Kasumi-1 (cell line): ENCODE measurements around the gene LSP1.

Source experiments
- DNase-seq, 2 experiments: peaks; one replicate each; lab custom pipeline; 2025; lab: John Stamatoyannopoulos, UW

LSP1 gene

DNA sequence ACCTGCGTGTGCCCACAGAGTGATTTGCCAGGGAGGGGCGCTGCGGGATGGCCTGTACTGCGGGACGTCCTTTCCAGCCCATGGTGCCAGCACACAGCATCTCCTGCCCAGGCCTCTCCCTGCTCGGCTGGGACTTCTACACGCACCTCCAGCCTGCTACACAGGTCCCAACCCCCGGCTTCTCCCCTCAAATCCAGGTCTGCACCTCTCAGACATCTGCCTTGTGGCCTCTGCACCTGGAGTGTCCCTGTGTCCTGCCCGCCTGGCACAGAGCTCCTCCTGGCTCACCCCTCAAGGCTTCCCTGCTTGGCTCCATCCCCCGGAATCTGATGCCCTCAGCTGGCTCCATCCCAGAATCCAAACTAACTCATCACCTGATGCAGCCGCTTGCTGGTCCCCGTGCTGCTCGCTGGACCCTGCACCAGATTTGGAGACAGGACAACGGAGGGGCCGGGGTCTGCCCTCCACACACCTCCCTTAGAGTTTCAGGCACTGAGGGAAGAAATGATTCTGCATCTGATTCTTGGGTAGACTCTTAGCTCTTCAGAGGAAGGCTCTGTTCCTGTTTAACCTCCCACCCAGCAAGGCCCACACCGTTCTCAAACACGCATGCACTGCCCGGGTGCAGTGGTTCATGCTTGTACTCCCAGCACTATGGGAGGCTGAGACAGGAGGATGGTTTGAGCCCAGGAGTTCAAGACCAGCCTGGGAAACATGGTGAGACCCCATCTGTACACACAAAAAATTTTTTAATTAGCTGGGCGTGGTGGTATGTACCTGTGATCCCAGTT is 4.0 kb upstream of the LSP1 start:
- DNase-seq = no peak

DNA sequence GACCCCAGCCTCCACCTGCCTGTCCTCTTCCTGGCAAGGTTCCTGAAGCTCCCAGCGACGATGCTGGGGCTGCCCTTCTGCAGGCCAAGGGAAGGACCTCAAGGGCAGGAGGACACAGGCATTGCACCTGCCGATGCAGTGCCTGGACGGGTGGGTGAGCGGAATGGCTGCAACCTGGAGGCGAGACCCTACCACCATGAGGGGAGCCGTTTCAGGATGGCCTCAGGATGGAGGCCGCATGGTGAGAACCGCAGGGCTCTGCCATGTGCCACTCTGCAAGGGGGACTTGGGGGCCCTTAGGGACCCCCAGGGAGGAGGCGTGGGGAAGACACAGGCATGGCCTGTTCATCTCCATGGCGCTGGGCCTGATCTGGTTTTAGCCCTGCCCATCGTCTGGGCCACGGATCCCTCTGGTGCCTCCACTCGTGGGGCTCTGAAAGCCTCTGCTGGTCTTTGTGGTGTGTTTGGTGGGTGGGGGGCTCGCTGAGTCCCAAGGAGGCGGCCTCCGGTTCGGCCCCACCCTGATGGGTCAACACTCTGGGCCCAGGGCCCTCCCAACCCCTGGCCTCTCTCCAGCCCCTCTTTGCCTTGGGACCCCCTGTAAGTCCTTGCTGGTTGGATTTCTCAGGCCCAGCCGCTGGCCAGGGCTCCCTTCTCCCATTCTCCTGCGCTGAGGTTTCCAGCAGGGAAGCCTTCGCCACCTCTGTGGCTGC is 1.3 kb upstream of the LSP1 start:
- no peak for DNase-seq

GRCh38 chr11:1852271-1852876 is 510 bp upstream of the LSP1 start:
- no peak for DNase-seq

DNA sequence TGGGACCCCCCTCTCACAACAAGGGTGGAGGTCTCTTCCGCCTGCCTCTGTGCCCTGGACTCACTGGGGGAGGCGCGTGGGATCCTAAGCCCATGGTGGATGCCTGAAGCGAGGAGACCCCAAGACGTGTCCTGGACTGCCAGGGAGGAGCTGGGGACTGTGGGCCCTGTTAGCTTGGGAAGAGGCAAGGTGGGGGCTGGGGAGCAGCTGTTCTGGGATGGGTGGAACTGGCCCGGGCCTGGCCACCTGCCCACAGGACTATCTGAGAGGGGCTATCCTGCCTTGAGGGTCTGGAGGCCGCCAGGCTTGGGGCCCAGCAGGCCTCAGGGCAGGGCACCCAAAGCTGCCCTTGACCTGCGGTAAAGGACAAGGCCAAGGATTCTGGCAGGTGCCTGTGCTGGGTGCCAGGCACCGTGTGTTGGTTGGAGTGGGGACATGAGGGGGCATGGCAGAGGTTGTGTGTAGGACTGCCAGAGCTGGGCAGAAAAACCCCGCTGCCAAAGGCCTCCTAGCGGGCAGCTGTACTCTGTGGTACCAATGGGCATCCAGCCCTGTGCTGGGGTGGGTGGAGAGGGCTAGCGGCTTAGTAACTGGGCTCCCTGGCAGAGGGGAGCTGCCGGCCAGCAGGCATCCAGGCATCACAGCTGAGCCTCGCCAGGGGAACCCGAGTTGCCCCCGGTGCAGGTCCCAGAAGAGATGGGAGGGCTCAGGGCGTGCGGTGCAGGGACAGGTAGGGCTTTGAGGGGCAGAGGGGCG is 670 bp downstream of the LSP1 start:
- no peak for DNase-seq

DNA sequence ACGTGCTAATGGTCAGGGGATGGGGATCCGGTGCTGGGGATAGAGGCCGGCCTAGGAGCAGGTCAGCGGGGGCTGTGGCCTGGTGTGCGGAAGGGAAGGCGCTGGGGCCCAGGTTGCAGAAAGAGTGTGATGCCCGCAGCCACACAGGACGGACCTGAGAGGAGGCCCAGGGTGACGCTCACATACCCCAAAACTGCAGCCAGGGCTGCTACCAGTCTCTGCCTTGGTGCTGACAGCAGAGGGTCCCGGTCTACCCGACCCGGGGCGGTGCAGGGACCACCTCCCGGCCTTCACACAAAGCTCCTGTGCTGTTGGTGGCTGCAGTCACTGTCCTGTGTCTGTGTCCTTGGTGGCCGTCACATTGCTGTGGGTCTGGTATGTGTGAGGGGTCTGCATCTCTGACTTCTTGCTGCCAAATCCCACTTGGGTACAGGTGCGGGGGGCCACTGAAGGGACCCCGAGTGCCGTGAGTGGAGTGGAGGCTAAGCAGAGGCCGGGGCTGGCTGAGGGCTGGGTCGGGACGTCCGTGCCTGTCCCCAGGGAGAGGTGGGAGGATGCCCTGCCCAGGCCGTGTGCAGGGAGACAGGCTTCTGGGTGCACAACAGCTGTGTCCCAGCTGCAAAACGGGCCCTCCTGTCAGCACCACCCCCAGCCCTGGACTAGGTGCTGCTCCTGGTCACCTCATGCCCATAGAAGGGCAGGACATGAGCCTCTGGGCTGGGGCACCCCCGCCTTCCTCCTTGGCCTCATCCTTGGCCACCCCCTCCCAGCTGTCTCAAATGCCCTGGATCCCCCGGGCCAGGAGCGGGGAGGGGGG is 1.5 kb downstream of the LSP1 start:
- no peak for DNase-seq

DNA sequence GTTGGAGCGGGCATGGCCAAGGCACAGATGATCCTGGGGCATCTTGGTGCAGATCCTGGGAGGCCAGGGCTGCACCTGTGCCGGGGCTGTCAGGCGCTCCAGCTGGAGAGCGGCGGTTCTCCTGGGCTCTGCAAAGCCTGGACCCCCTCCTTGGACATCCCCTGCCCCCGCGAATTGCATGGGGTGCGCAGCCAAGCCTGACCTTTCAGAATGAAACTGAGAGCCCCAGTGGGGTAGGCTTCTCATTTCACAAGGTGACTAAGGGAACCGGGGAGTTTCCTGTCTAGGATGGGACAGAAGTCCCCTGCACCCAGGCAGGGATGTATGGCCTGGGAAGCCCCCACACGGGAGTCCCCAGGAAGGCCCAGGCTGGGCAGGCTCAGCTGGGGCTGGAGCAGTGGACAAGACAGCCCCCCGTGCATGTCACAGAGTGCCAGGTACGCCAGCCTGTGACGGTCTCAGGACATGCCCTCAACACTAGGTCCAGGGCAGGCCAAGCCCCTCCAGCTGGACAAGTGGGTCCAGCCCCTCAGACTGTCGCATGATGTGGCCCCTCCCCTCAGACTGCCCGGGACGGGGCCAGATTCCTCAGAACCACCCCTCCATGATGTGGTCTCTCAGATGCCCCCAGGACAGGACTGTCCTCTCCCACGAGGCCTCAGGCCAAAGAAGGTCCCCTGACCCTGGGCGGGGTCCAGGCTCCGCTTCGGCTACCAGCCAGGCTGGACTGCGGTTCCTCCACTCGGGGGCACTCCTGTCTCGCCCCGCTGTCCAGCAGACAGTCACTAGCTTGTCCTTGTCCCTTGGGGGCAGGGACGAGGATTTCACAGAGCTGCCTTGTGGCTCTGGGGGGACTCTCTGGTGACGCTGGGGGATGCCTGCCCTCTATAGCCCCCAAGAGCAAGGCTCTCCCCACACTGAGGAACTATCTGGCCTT is 2.3 kb downstream of the LSP1 start:
- DNase-seq = no peak

DNA sequence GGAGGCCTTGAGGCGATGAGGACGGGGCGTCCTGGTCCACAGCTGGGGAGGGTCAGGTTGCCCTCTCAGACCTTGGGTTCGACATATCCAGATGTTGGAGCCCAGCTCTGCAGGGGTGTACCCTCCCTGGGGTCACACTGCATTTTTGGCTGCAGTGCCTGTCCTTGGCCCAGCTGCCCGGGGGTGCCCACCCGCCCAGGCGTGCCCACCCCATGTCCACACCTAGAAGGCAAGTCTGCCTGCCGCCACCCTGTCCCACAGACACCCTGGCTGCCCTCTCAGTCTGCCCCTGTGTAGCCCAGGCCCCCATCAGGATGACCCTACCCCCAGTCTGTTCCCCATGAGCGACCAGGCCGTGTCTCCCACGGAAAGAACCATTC is 3.0 kb downstream of the LSP1 start:
- no peak for DNase-seq

DNA sequence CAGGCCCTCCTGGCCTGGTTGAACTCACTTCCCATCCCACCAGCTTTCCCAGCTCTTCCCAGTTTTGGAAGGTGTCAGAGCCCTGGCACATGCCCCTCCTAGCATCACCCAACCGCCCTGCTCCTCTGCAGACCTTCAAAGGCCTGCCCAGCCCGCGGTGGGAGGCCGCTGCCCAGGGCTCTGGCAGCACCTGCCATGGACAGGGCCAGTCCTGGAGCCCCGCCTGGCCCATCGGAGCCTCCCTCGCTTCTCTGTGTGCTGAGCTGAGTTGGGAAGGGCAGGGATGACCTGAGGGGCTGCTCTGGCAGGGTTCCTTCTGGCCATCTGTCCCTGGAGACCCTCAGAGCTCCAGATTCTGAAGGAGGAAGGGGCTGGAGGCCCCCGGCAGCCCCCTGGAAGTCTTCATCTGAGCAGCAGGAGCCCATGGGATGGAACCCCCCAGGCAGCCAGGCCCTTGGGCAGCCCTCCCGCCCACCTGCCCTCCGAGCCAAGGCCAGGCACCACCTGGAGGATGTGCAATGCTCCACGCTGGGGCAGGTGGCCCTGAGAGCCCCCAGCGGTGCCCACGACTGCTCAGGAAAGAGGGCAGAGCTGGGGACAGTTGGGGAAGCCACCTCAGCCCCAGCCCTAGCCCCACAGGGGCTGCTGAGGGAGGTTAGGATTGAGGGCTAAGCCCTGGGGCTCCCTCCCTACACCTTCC is 3.6 kb downstream of the LSP1 start:
- no peak for DNase-seq

GRCh38 chr11:1857064-1857463 is 4.2 kb downstream of the LSP1 start:
- DNase-seq = no peak

- DNase-seq = peak; percentile 36 to 57
Measured at GRCh38 chr11:1858154-1858553, 5.3 kb downstream of the LSP1 start.

DNA sequence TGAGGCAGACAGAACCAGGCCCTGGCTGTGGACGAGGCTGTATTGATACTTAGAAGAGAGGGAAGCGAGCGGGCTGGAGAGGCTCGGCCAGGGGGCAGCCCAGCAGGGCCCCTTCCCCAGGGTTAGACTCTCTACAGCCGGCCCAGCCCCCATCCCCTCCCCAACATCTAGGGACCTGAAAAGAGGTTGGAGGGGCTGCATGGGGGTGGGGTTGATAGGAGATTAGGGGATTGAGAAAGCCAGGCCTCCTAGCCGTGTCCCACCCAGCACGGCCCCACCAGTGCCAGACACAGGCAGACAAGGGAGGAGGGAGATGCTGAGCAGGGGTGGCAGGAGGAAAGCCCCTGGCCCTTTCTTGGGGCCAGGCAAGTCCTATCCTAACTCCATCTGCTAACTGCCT is 5.7 kb downstream of the LSP1 start:
- DNase-seq = no peak

DNA sequence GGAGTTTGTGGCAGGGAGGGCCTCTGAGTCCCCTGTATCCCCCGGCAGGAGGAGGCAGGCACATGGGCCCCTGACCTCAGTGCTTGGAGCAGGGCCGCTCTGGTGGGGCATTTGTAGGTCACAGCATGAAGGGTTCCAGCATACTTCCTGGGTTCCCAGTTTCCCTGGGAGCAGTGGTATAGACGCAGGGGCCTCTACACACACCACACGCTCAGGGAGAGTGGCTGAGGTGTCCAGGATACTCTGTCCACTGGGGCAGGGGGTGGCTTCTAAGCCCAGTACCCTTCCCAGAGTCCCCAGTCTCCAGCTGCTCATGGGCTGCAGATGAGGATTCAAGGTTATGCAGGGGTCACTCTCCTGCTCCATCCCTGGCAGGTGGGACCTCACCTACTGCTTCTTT is 6.1 kb downstream of the LSP1 start:
- DNase-seq = no peak

DNA sequence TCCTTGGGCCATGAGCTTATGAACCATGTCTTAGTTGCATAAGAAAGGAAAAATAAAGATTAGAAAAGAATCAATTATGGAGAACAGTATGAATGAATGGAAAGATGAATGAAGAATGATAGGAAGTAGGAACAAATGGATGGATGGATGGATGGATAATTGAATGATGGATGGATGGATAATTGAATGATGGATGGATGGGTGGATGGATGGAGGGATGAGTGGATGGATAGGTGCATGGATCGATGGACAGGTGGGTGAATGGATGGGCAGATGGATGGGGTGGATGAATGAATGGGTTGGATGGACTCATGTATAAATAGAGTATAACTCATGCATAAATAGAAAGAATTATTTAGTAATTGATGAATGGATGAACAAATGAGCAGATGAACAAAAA is 7.2 kb downstream of the LSP1 start:
- DNase-seq = no peak

DNA sequence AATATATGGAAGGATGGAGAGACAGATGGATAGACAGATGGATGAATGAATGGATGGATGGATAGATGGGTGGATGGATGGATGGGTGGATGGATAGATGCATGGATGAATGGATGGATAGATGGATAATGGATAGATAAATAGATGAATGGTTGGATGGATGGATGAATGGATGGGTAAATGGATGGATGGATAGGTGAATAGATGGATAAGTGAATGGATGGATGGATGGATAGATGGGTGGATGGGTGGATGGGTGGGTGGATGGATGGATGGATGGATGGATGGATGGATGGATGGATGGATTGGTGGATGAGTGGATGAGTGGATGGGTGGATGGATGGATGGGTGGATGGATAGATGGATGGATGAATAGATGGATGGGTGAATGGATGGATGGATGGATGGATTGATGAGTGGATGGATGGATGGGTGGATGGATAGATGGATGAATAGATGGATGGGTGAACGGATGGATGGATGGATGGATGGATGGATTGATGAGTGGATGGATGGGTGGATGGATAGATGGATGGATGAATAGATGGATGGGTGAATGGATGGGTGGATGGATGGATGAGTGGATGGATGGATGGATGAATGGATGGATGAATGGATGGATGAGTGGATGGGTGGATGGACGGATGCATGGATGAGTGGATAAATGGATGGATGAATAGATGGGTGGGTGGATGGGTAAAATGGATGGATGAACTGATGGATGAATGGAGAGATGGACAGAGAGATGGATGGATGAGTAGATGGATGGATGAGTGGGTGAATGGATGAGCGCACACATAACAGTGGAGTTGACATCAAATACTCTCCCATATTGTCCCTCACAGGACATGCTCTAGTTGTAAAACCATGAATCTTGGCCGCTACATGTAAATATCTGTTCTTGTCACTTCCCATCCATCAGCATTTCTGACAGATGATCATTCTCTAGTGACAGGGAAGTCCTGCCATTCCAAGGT is 8.8 kb downstream of the LSP1 start:
- DNase-seq = no peak

DNA sequence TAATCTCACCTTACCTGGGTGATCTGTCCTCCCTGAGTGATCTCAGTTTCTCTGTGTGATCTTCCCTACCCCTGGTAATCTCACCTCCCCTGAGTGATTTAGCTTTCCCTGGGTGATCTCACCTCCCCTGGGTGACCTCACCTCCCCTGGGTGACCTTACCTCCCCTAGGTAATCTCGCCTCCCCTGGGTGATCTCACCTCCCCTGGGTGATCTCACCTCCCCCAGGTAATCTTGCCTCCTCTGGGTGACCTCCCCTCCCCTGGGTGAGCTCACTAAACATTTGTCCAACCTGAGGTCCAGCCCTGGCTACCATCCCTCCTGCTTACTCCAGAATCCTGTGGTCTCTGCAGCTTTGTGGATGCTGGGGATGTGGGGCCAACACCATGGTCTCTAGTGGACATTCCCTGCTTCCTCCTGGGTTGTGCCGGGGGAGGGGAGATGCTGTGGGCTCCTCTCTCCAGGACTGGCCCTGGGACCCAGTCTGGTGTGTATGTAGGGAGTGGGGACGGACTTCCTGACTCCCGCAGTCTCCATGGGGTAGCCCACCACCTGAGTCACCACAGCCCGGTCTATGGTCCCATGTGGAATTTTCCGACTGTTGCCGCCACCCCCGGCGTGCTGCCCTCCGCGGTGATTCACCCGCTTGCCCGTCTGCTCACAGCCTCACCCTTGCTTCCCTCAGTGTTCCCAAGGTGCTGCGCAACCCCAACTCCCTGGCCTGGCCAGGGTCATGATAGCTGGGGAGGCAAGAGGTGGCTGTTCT is 9.9 kb downstream of the LSP1 start:
- no peak for DNase-seq

DNA sequence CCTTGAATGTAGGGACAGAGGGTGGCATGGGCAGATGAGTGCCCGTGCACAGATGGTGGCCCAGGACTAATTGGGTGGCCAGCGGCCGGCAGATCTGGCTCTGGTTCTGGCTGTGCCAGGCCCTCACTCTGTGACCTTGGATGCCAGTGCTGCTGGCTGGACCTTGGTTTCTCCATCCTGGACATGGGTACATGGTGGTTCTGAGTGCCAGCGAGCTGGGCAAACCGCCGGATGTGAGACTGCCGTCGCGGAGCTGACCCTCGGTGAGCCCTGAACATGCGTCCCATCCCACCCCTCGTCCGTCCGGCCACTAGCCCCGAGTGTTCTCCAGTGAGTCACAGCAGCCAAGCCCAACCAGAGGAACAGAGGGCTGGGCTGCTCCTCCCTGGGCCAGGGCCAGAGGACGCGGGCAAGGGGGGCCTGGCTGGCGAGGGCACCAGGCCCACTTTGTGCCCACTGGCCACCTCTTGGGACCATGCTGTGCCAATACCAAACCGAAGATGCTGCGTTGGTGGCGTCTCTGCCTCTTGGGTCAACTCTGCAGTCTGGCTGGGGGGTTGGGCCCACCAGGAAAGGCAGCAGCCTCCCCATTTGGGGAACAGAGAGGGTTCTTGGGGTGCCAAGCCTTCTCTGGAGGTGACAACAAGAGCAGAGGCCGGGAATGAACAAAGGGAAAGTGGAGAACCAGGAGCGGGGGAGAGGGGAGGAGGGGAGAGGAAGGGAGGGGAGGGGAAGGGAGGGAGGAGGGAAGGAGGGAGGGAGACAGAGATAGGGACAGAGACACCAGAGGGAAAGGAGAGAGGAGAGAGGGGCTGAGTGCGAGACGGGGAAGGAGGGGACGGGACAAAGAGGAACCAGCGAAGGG is 10.7 kb downstream of the LSP1 start:
- peak; percentile 27 to 52 for DNase-seq

- DNase-seq = no peak
Measured at GRCh38 chr11:1864231-1864630, 11.3 kb downstream of the LSP1 start.
